H9 (cell line): ENCODE measurements around the gene PARP12. TPM values are rescaled to one million over a fixed set of nuclear protein-coding genes. Genes with fewer than 3 reads are reported as not detected.

Experiments used
- DNase-seq: peaks from one replicate; pipeline ENCODE4 v3.0.0-alpha.2; 2017
- H2AFZ ChIP-seq: one replicate; pipeline ENCODE4 v1.6.1; 2013; ENCODE audit warnings: mild to moderate bottlenecking, low read length, control low read depth, moderate library complexity
- H2AK5ac ChIP-seq: 2 replicates; pipeline ENCODE4 v1.6.1; 2013; ENCODE audit warnings: low read length, control low read depth, mixed read lengths; ENCODE audit not compliant: insufficient read length
- H2BK120ac ChIP-seq: one replicate; pipeline ENCODE4 v1.6.1; 2013; ENCODE audit warnings: low read depth, mild to moderate bottlenecking, low read length, control low read depth, inconsistent platforms; ENCODE audit not compliant: poor library complexity, severe bottlenecking
- H2BK12ac ChIP-seq: 2 replicates; pipeline ENCODE4 v1.6.1; 2013; ENCODE audit warnings: low read length, control low read depth, mixed read lengths, low read depth; ENCODE audit not compliant: insufficient read length
- H2BK15ac ChIP-seq: 2 replicates; pipeline ENCODE4 v1.6.1; 2013; ENCODE audit warnings: low read depth, low read length, control low read depth
- H2BK20ac ChIP-seq: one replicate; pipeline ENCODE4 v1.6.1; 2013; ENCODE audit warnings: low read depth, mild to moderate bottlenecking, low read length, control low read depth, inconsistent platforms; ENCODE audit not compliant: poor library complexity, severe bottlenecking
- H2BK5ac ChIP-seq: 2 replicates; pipeline ENCODE4 v1.6.1; 2013; ENCODE audit warnings: low read length, control low read depth, mixed read lengths; ENCODE audit not compliant: insufficient read length
- H3K14ac ChIP-seq: 2 replicates; pipeline ENCODE4 v1.6.1; 2013; ENCODE audit warnings: low read length, control low read depth; ENCODE audit not compliant: insufficient read depth
- H3K18ac ChIP-seq: 2 replicates; pipeline ENCODE4 v1.6.1; 2013; ENCODE audit warnings: low read depth, mild to moderate bottlenecking, mixed read lengths, low read length, control low read depth; ENCODE audit not compliant: insufficient read length
- H3K23ac ChIP-seq: 2 replicates; pipeline ENCODE4 v1.6.1; 2013; ENCODE audit warnings: low read length, control low read depth, mixed read lengths, low read depth; ENCODE audit not compliant: insufficient read length
- H3K23me2 ChIP-seq: 2 replicates; pipeline ENCODE4 v1.6.1; 2013; ENCODE audit warnings: low read depth, mild to moderate bottlenecking, mixed read lengths, low read length, control low read depth; ENCODE audit not compliant: insufficient read length, poor library complexity, severe bottlenecking
- H3K27ac ChIP-seq: 2 replicates; pipeline ENCODE4 v1.5.1; 2013; ENCODE audit warnings: low read length, control low read depth, mixed read lengths, low read depth; ENCODE audit not compliant: insufficient read length
- H3K27me3 ChIP-seq: 2 replicates; pipeline ENCODE4 v1.6.1; 2013; ENCODE audit warnings: low read length, control low read depth, inconsistent platforms; ENCODE audit not compliant: insufficient read depth
- H3K4ac ChIP-seq: 2 replicates; pipeline ENCODE4 v1.6.1; 2013; ENCODE audit warnings: low read depth, mild to moderate bottlenecking, control low read depth, inconsistent platforms, low read length, moderate library complexity
- H3K4me1 ChIP-seq: 2 replicates; pipeline ENCODE4 v1.6.1; 2013; ENCODE audit warnings: low read length, control low read depth, inconsistent platforms; ENCODE audit not compliant: insufficient read depth
- H3K4me2 ChIP-seq: 2 replicates; pipeline ENCODE4 v1.6.1; 2013; ENCODE audit warnings: low read length, control low read depth, mixed read lengths; ENCODE audit not compliant: insufficient read length, insufficient read depth
- H3K56ac ChIP-seq: 2 replicates; pipeline ENCODE4 v1.6.1; 2013; ENCODE audit warnings: low read depth, mild to moderate bottlenecking, mixed read lengths, low read length, control low read depth; ENCODE audit not compliant: insufficient read length
- H3K79me1 ChIP-seq: 2 replicates; pipeline ENCODE4 v1.6.1; 2013; ENCODE audit warnings: low read depth, mild to moderate bottlenecking, moderate library complexity, low read length, control low read depth, inconsistent platforms; ENCODE audit not compliant: insufficient read depth, poor library complexity, severe bottlenecking
- H3K79me2 ChIP-seq: 2 replicates; pipeline ENCODE4 v1.6.1; 2013; ENCODE audit warnings: low read length, control low read depth, inconsistent platforms; ENCODE audit not compliant: insufficient read depth
- H3K9ac ChIP-seq: 2 replicates; pipeline ENCODE4 v1.6.1; 2013; ENCODE audit warnings: low read length, control low read depth, mixed read lengths; ENCODE audit not compliant: insufficient read length; ENCODE audit errors: extremely low read depth
- H3K9me3 ChIP-seq: one replicate; pipeline ENCODE4 v1.6.1; 2013; ENCODE audit warnings: low read depth, low read length, inconsistent platforms; ENCODE audit not compliant: control insufficient read depth
- H3T11ph ChIP-seq: one replicate; pipeline ENCODE4 v1.6.1; 2013; ENCODE audit warnings: mild to moderate bottlenecking, low read length, control low read depth, inconsistent platforms
- H4K20me1 ChIP-seq: one replicate; pipeline ENCODE4 v1.6.1; 2013; ENCODE audit not compliant: control insufficient read depth, insufficient read length, insufficient read depth
- H4K5ac ChIP-seq: 2 replicates; pipeline ENCODE4 v1.6.1; 2013; ENCODE audit warnings: low read depth, mild to moderate bottlenecking, mixed read lengths, low read length, control low read depth; ENCODE audit not compliant: insufficient read length
- H4K8ac ChIP-seq: replicated peaks from 2 replicates; pipeline ENCODE4 v1.6.1; 2013; ENCODE audit warnings: low read length, control low read depth, mixed read lengths, low read depth; ENCODE audit not compliant: insufficient read length
- H4K91ac ChIP-seq: 2 replicates; pipeline ENCODE4 v1.6.1; 2013; ENCODE audit warnings: low read depth, mild to moderate bottlenecking, moderate library complexity, mixed read lengths, low read length, control low read depth; ENCODE audit not compliant: insufficient read length
- H3K27ac Mint-ChIP-seq, 3 experiments: 2 replicates in 2 of 3; 3 replicates in 1 of 3; pipeline ENCODE4 v1.8.0; 2020 to 2021; ENCODE audit warnings: mixed read lengths in 3 of 3, mild to moderate bottlenecking in 1 of 3, moderate library complexity in 1 of 3
- H3K27me3 Mint-ChIP-seq: 2 replicates; pipeline ENCODE4 v1.8.0; 2021; ENCODE audit warnings: low read depth, mild to moderate bottlenecking, moderate library complexity, mixed read lengths
- H3K36me3 Mint-ChIP-seq, 3 experiments: 2 replicates in 2 of 3; 3 replicates in 1 of 3; pipeline ENCODE4 v1.8.0; 2020 to 2021; ENCODE audit warnings: low read depth in 3 of 3, mixed read lengths in 3 of 3; ENCODE audit not compliant: insufficient read depth in 1 of 3
- H3K4me1 Mint-ChIP-seq, 2 experiments: 2 replicates each; pipeline ENCODE4 v1.8.0; 2020; ENCODE audit warnings: mixed read lengths in 2 of 2
- H3K4me3 Mint-ChIP-seq, 2 experiments: 2 replicates in 1 of 2; 3 replicates in 1 of 2; pipeline ENCODE4 v1.8.0; 2020 to 2021; ENCODE audit warnings: mild to moderate bottlenecking in 2 of 2, mixed read lengths in 2 of 2, moderate library complexity in 1 of 2
- H3K9me3 Mint-ChIP-seq, 2 experiments: 2 replicates in 1 of 2; 3 replicates in 1 of 2; pipeline ENCODE4 v1.8.0; 2020; ENCODE audit warnings: mild to moderate bottlenecking in 2 of 2, mixed read lengths in 2 of 2, moderate library complexity in 1 of 2
- CTCF ChIP-seq: fragments of 200-600 bp; sonication (generic); conservative IDR thresholded peaks from 3 replicates; pipeline ENCODE4 v1.8.0; 2021; ENCODE audit warnings: antibody characterized with exemption, mild to moderate bottlenecking
- WGBS: extraction: QIAGEN DNeasy Blood & Tissue Kit; methylation state at CpG from one replicate; pipeline ENCODE4 v1.1.7; 2013; ENCODE audit warnings: missing lambda C conversion rate, low lambda C conversion rate, mixed read lengths; ENCODE audit not compliant: insufficient read length; ENCODE audit errors: extremely low coverage; 5-methylcytosine and 5-hydroxymethylcytosine counted together
- total RNA-seq: library from RNA; stranded (reverse); gene quantifications from 2 replicates; pipeline ENCODE4 v1.2.1, GENCODE V29; 2021

PARP12 gene
- total RNA-seq, 1 experiment from 2014 or later: 11.8 TPM

GRCh38 chr7:139992353-139993044 is 70.3 kb downstream of the PARP12 start:
- Histone ChIP-seq H3K9me3 (no peaks in the 10 kb centered on the region), H2BK12ac (no peak overlapping the region), H3K23ac (no peak overlapping the region), H4K91ac (no peak overlapping the region), H3K79me2 (no peaks in the 10 kb centered on the region), H3K23me2 (no peaks in the 10 kb centered on the region), H3K14ac (no peak overlapping the region), H4K5ac (no peak overlapping the region), H3K27ac (no peak overlapping the region), H2BK120ac (no peak overlapping the region), H3K4me2 (no peak overlapping the region), H3K18ac (no peak overlapping the region), H3K9ac (no peak overlapping the region), H2BK5ac (no peak overlapping the region), H2BK15ac (no peak overlapping the region), H4K8ac (no peak overlapping the region), H4K20me1 (no peaks in the 10 kb centered on the region), H3K56ac (no peak overlapping the region), H3K79me1 (no peaks in the 10 kb centered on the region), H2AK5ac (no peak overlapping the region), H3T11ph (no peak overlapping the region), H3K4me1 (no peaks in the 10 kb centered on the region), H2AFZ (no peak overlapping the region), H2BK20ac (no peak overlapping the region), H3K4ac (no peak overlapping the region), H3K27me3 (no peaks in the 10 kb centered on the region; the same call in 1 of the 2 replicates)
- Mint-ChIP-seq H3K4me1 (peaks cover 10 to 13% of the 10 kb centered on the region in 2 experiments), H3K9me3 (no peaks in the 10 kb centered on the region), H3K27me3 (peaks cover 6% of the 10 kb centered on the region; the same call in 1 of the 2 replicates), H3K27ac (no peak overlapping the region), H3K36me3 (no peaks in the 10 kb centered on the region), H3K4me3 (no peak overlapping the region)
- WGBS: no CpG with 5 or more reads among the region's 14 CpGs
- no peak for DNase-seq
- TF ChIP-seq CTCF: no peak
